OCI-LY1 (cell line): Measurements from ENCODE around the gene DUSP22.

Source experiments
- EZH2 ChIP-seq: fragments of 200-600 bp; sonication (generic), shearing (Covaris generic); IDR thresholded peaks from 2 replicates; pipeline ENCODE4 v1.8.0; 2017; ENCODE audit warnings: borderline replicate concordance, mixed run types, mild to moderate bottlenecking, antibody characterized with exemption, low read length, moderate library complexity, mixed read lengths
- TF ChIP-seq, protein P1 (sequence below): fragments of 200-600 bp; sonication (generic), shearing (Covaris generic); IDR thresholded peaks from 2 replicates; pipeline ENCODE4 v1.5.1; 2017; ENCODE audit warnings: mild to moderate bottlenecking, antibody characterized with exemption, low read length, moderate library complexity, mixed read lengths

DNA sequence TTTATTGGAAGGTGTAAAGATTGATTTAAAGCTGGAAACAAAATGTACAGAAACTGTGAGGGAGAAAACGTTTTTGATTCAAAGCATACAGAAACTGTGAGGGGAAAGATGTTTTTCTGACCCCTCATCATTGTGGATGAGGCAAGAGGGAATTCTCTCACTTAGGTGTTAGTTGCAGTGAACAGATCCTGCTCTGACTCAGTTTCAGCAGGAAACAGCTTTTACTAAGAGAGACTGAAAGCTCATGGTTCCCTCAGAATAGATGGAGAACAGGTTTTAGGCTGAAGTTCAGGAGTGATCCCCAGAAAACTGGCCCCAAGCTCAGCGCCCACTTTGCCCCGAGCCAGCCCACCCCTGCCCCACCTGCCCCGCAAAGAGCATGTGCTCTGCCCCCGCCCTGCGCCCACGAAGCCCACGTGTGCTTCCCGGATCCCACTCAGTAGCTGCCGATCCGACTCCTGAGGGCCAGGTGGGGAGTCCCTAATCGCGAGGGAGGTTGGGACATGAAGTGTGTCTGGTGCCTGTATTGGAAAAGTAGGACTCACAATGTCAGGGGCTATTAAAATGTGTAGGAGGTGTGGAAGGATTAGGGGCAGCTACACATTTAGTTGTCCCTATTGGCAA lies 41.2 kb downstream of the DUSP22 start:
- TF ChIP-seq, protein P1, sequence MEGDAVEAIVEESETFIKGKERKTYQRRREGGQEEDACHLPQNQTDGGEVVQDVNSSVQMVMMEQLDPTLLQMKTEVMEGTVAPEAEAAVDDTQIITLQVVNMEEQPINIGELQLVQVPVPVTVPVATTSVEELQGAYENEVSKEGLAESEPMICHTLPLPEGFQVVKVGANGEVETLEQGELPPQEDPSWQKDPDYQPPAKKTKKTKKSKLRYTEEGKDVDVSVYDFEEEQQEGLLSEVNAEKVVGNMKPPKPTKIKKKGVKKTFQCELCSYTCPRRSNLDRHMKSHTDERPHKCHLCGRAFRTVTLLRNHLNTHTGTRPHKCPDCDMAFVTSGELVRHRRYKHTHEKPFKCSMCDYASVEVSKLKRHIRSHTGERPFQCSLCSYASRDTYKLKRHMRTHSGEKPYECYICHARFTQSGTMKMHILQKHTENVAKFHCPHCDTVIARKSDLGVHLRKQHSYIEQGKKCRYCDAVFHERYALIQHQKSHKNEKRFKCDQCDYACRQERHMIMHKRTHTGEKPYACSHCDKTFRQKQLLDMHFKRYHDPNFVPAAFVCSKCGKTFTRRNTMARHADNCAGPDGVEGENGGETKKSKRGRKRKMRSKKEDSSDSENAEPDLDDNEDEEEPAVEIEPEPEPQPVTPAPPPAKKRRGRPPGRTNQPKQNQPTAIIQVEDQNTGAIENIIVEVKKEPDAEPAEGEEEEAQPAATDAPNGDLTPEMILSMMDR = no peak
- TF ChIP-seq EZH2 = no peak
